HEK293T (cell line): ENCODE results near the gene CRNN.

ENCODE experiments used
- ARNT ChIP-seq: fragments of 450-650 bp; IDR thresholded peaks from 2 replicates; pipeline ENCODE4 v1.6.1; 2017; ENCODE audit warnings: mild to moderate bottlenecking
- TARDBP ChIP-seq: fragments of 450-650 bp; IDR thresholded peaks from 2 replicates; pipeline ENCODE4 v1.6.1; 2016
- ZNF384 ChIP-seq: fragments of 450-650 bp; IDR thresholded peaks from 2 replicates; pipeline ENCODE4 v1.6.1; 2016

DNA sequence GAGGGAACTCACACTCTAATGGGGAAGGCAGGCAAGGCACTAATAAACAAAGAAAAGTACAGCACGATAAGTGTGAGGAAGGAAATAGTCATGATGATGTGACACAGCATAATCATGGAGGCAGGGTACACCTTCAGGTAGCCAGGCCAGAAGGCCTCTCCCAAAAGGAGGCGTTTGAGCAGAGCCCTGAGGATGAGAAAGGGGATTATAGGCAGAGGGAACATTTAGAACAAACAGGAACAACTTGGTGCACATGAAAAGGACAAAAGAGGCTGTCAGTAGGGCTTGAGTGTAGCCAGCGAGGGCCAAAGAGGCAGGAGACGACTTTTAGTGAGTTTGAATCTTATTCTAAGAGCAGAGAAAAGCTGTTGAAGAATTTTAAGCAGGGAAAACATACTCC lies 33.4 kb upstream of the CRNN start:
- TF ChIP-seq TARDBP (no peak), ARNT (no peak), ZNF384 (no peak)
